Measurements from ENCODE around the gene HTT-AS. TPM values are rescaled to one million over a fixed set of nuclear protein-coding genes. Genes with fewer than 3 reads are reported as not detected.

Gene HTT-AS
- total RNA-seq, 1 donor from 2014 or later = not detected

- no peak overlapping the region for H3K4me3 Mint-ChIP-seq
- no peak overlapping the region for H3K27ac Mint-ChIP-seq
- no peak for DNase-seq (ENCODE audit: extremely low spot score, unreplicated experiment)
- no peaks in the 10 kb centered on the region for H3K9me3 Mint-ChIP-seq
- TF ChIP-seq, protein P1, sequence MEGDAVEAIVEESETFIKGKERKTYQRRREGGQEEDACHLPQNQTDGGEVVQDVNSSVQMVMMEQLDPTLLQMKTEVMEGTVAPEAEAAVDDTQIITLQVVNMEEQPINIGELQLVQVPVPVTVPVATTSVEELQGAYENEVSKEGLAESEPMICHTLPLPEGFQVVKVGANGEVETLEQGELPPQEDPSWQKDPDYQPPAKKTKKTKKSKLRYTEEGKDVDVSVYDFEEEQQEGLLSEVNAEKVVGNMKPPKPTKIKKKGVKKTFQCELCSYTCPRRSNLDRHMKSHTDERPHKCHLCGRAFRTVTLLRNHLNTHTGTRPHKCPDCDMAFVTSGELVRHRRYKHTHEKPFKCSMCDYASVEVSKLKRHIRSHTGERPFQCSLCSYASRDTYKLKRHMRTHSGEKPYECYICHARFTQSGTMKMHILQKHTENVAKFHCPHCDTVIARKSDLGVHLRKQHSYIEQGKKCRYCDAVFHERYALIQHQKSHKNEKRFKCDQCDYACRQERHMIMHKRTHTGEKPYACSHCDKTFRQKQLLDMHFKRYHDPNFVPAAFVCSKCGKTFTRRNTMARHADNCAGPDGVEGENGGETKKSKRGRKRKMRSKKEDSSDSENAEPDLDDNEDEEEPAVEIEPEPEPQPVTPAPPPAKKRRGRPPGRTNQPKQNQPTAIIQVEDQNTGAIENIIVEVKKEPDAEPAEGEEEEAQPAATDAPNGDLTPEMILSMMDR (conservative IDR thresholded peaks at IDR 0.05) = no peak
- no peaks in the 10 kb centered on the region for H3K4me1 Mint-ChIP-seq (ENCODE audit: unreplicated experiment)
- no peaks in the 10 kb centered on the region for H3K36me3 Mint-ChIP-seq
- H3K27me3 Mint-ChIP-seq = peaks cover 4% of the 10 kb centered on the region
Observed at GRCh38 chr4:3016961-3017360, 57.4 kb downstream of the HTT-AS start.

- no peak for DNase-seq (ENCODE audit: extremely low spot score, unreplicated experiment)
Observed at GRCh38 chr4:3013839-3014350, 60.4 kb downstream of the HTT-AS start.

More at GRCh38 chr4:3013839-3014350, 60.4 kb downstream of the HTT-AS start:
- TF ChIP-seq, protein P1 (conservative IDR thresholded peaks at IDR 0.05) = no peak
- Mint-ChIP-seq H3K4me3 (peak overlapping the region; percentile 48), H3K9me3 (no peaks in the 10 kb centered on the region), H3K4me1 (ENCODE audit: unreplicated experiment) (no peaks in the 10 kb centered on the region), H3K27me3 (no peaks in the 10 kb centered on the region), H3K27ac (no peak overlapping the region), H3K36me3 (no peaks in the 10 kb centered on the region)

Other genes with a start within 250 kb of the HTT-AS start
- gene ADD1, start 230.7 kb downstream of the HTT-AS start, total RNA-seq (ENCODE audit: low replicate concordance) = 197 and 235 TPM in 2 replicates
- gene NOP14, start 111.1 kb downstream of the HTT-AS start, total RNA-seq (ENCODE audit: low replicate concordance) = 32.4 and 33.8 TPM in 2 replicates
- gene GRK4, start 111.0 kb downstream of the HTT-AS start, total RNA-seq (ENCODE audit: low replicate concordance) = 8.9 and 9.3 TPM in 2 replicates
- gene HTT, start 143 bp upstream of the HTT-AS start, total RNA-seq (ENCODE audit: low replicate concordance) = 48.0 and 54.4 TPM in 2 replicates
- 1.4 TPM in 2 replicates for gene MSANTD1, start 174.6 kb upstream of the HTT-AS start, total RNA-seq (ENCODE audit: low replicate concordance)
- 35.7 and 67.5 TPM in 2 replicates for gene RGS12, start 218.5 kb upstream of the HTT-AS start, total RNA-seq (ENCODE audit: low replicate concordance)

Data from type B pancreatic cell (in vitro differentiated cells).